GM13976 (cell line): Measurements from ENCODE around the gene IGF1R.

Experiments
- DNase-seq: peaks from one replicate; pipeline ENCODE4 v3.0.0; 2012; ENCODE audit warnings: low spot score
- CTCF ChIP-seq: IDR thresholded peaks from 2 replicates; pipeline ENCODE4 v1.5.1; 2012; ENCODE audit warnings: borderline replicate concordance, mild to moderate bottlenecking; ENCODE audit not compliant: insufficient read depth; ENCODE audit errors: extremely low read depth, missing control alignments, control extremely low read depth
- in situ Hi-C: fragments of 300-500 bp; cut with MboI; formaldehyde crosslinking; loops from one replicate; pipeline ENCODE4 v1.12.0; 2022; ENCODE audit warnings: low sequenced_read_pairs, mixed read lengths, inconsistent platforms; ENCODE audit not compliant: unreplicated experiment

Gene IGF1R

GRCh38 chr15:98728811-98729160, 80.4 kb downstream of the IGF1R start:
- no peak for TF ChIP-seq CTCF
- DNase-seq = no peak
- in situ Hi-C loops = no loop called here

GRCh38 chr15:98729446-98730042, 81.2 kb downstream of the IGF1R start:
- DNase-seq = no peak
- no peak for TF ChIP-seq CTCF
- in situ Hi-C loops = no loop called here

- TF ChIP-seq CTCF = no peak
- DNase-seq = no peak
- in situ Hi-C loops = no loop called here
Observed at GRCh38 chr15:98730860-98731711, 82.7 kb downstream of the IGF1R start.

GRCh38 chr15:98731712-98732450, 83.5 kb downstream of the IGF1R start:
- in situ Hi-C loops = no loop called here
- TF ChIP-seq CTCF = no peak
- no peak for DNase-seq

- TF ChIP-seq CTCF = no peak
- in situ Hi-C loops = no loop called here
- no peak for DNase-seq
Observed at GRCh38 chr15:98733098-98733497, 84.8 kb downstream of the IGF1R start.

- in situ Hi-C loops = no loop called here
- no peak for TF ChIP-seq CTCF
- DNase-seq = no peak
Observed at GRCh38 chr15:98734466-98735199, 86.3 kb downstream of the IGF1R start.
